Tibial nerve (tissue), 4 donors: ENCODE measurements around the gene PCDHGB7.
A peak's percentile ranks its signal among the peaks of the same experiment; 100 is the strongest.
"Not testable (repeated sequence)": the region's sequence is repeated elsewhere in the genome, so short reads cannot be mapped to it uniquely, and the experiment has no call there.

Experiments
- CTCF ChIP-seq, 5 experiments: fragments of 200-600 bp in 3 of 5; fragments of 450-650 bp in 2 of 5; sonication (generic) in 3 of 5; IDR thresholded peaks; one replicate each; pipeline ENCODE4 v1.5.1; 2016 to 2019; ENCODE audit warnings: antibody characterized with exemption in 5 of 5, mild to moderate bottlenecking in 3 of 5, moderate library complexity in 2 of 5
- EP300 ChIP-seq, 2 donors: sonication (generic); formaldehyde crosslinking; IDR thresholded peaks; one replicate each; pipeline ENCODE4 v1.6.1; 2017; ENCODE audit warnings: antibody characterized with exemption in 2 of 2, mild to moderate bottlenecking in 1 of 2
- POLR2A ChIP-seq, 2 donors: fragments of 450-650 bp; IDR thresholded peaks; one replicate each; pipeline ENCODE4 v1.6.1; 2017; ENCODE audit warnings: antibody characterized with exemption in 2 of 2, mild to moderate bottlenecking in 2 of 2, moderate library complexity in 2 of 2

GRCh38 chr5:141407790-141408505, 9.5 kb upstream of the PCDHGB7 start, which contains the start of gene PCDHGB6:
- peak; percentile 9 to 53 (median 41) for TF ChIP-seq CTCF (IDR thresholded peaks at IDR 0.05)
- TF ChIP-seq POLR2A, EP300 (IDR thresholded peaks at IDR 0.05): not testable (repeated sequence)
